Endothelial cell of umbilical vein (primary cell): ENCODE data around the gene NGFR. TPM values are rescaled to one million over a fixed set of nuclear protein-coding genes. Genes with fewer than 3 reads are reported as not detected.

Experiments used
- BruUV-seq: library from RNA; stranded (reverse); fragments of 400-500 nt; replicated peaks from 2 replicates; lab custom pipeline; 2021; lab: Mats Ljungman, UMichigan
- CTCF ChIA-PET: fragments of 300-600, 350-600 bp; sonication (Branson Sonifier 250); formaldehyde crosslinking; loops from one replicate; lab custom pipeline; 2021; ENCODE audit warnings: antibody characterized with exemption, inconsistent platforms; lab: Charles Lee
- POLR2A ChIA-PET: fragments of 300-600, 350-600 bp; sonication (Branson Sonifier 250); formaldehyde crosslinking; loops from one replicate; lab custom pipeline; 2021; ENCODE audit warnings: antibody characterized with exemption, inconsistent platforms; lab: Charles Lee
- DNase-seq: peaks from one replicate; pipeline ENCODE4 v3.0.0-alpha.2; 2011; ENCODE audit warnings: low read depth, low spot score
- FAIRE-seq: peaks from 2 replicates; lab custom pipeline; 2011; peaks lifted over from hg19 to GRCh38; lab: Jason Lieb, UNC
- H2AFZ ChIP-seq: 2 replicates; pipeline ENCODE4 v1.6.0; 2012; ENCODE audit warnings: low read depth, low read length, control low read depth, inconsistent platforms
- H3K27ac ChIP-seq: 2 replicates; pipeline ENCODE4 v1.5.1; 2011; ENCODE audit warnings: low read depth, mild to moderate bottlenecking, control low read depth, low read length, moderate library complexity; ENCODE audit not compliant: insufficient read depth
- H3K27me3 ChIP-seq, 2 experiments: 2 replicates each; pipeline versions ENCODE4 v1.6.0 to v1.6.1; 2011; ENCODE audit warnings: low read length in 2 of 2, mixed read lengths in 1 of 2; ENCODE audit not compliant: control insufficient read depth in 2 of 2, insufficient read depth in 2 of 2
- H3K36me3 ChIP-seq, 2 experiments: 2 replicates in 1 of 2; 3 replicates in 1 of 2; pipeline ENCODE4 v1.5.1; 2011; ENCODE audit warnings: low read length in 2 of 2, mild to moderate bottlenecking in 1 of 2, moderate library complexity in 1 of 2; ENCODE audit not compliant: control insufficient read depth in 2 of 2, insufficient read depth in 2 of 2; ENCODE audit errors: extremely low read depth in 1 of 2
- H3K4me1 ChIP-seq: 3 replicates; pipeline ENCODE4 v1.5.1; 2011; ENCODE audit warnings: mild to moderate bottlenecking, low read length; ENCODE audit not compliant: control insufficient read depth, insufficient read depth; ENCODE audit errors: extremely low read depth
- H3K4me2 ChIP-seq: 2 replicates; pipeline ENCODE4 v1.6.1; 2011; ENCODE audit warnings: low read length, control low read depth, mixed read lengths; ENCODE audit not compliant: insufficient read depth
- H3K4me3 ChIP-seq, 3 experiments: fragments of 200-600 bp in 1 of 3; sonication (generic), shearing (Covaris generic) in 1 of 3; replicated peaks in 1 of 3; 2 replicates each; pipeline ENCODE4 v1.5.1; 2011 to 2016; ENCODE audit warnings: control low read depth in 3 of 3, low read length in 3 of 3, mild to moderate bottlenecking in 2 of 3, inconsistent platforms in 1 of 3, low read depth in 1 of 3, moderate library complexity in 1 of 3; ENCODE audit not compliant: insufficient read depth in 1 of 3
- H3K79me2 ChIP-seq: 2 replicates; pipeline ENCODE4 v1.6.0; 2012; ENCODE audit warnings: low read length, inconsistent platforms; ENCODE audit not compliant: control insufficient read depth, insufficient read depth
- H3K9ac ChIP-seq: replicated peaks from 2 replicates; pipeline ENCODE3; 2011; ENCODE audit warnings: low read length, control low read depth; ENCODE audit not compliant: insufficient read depth; ENCODE audit errors: extremely low read depth
- H3K9me1 ChIP-seq: replicated peaks from 3 replicates; pipeline ENCODE4 v1.6.0; 2011; ENCODE audit warnings: mild to moderate bottlenecking, low read length; ENCODE audit not compliant: control insufficient read depth, insufficient read depth; ENCODE audit errors: extremely low read depth
- H3K9me3 ChIP-seq: replicated peaks from 2 replicates; pipeline ENCODE4 v1.5.1; 2012; ENCODE audit warnings: low read length, inconsistent platforms; ENCODE audit not compliant: control insufficient read depth, insufficient read depth
- H4K20me1 ChIP-seq: replicated peaks from 2 replicates; pipeline ENCODE3; 2011; ENCODE audit warnings: mild to moderate bottlenecking, low read length; ENCODE audit not compliant: control insufficient read depth, insufficient read depth; ENCODE audit errors: extremely low read depth
- CTCF ChIP-seq, 2 donors: IDR thresholded peaks; 1 replicate in 1 of 2; 2 replicates in 1 of 2; pipeline ENCODE4 v1.5.1; 2011; ENCODE audit warnings: low read length in 2 of 2, mild to moderate bottlenecking in 2 of 2, moderate library complexity in 2 of 2, control low read depth in 1 of 2, inconsistent platforms in 1 of 2, low read depth in 1 of 2; ENCODE audit not compliant: insufficient read depth in 1 of 2; ENCODE audit errors: extremely low read depth in 1 of 2
- EZH2 ChIP-seq: IDR thresholded peaks from 2 replicates; pipeline ENCODE4 v1.6.1; 2012; ENCODE audit warnings: borderline replicate concordance, low read depth, mild to moderate bottlenecking, moderate library complexity, low read length, inconsistent platforms; ENCODE audit not compliant: severe bottlenecking
- FOS ChIP-seq: IDR thresholded peaks from 2 replicates; pipeline ENCODE4 v1.6.1; 2011; ENCODE audit warnings: mild to moderate bottlenecking, low read length, moderate library complexity, borderline replicate concordance; ENCODE audit not compliant: insufficient read depth
- GATA2 ChIP-seq: IDR thresholded peaks from 2 replicates; pipeline ENCODE4 v1.7.0; 2011; ENCODE audit warnings: low read depth, mild to moderate bottlenecking, moderate library complexity, mixed read lengths, low read length; ENCODE audit not compliant: insufficient read length, insufficient read depth
- JUN ChIP-seq: IDR thresholded peaks from 2 replicates; pipeline ENCODE4 v1.6.1; 2011; ENCODE audit warnings: borderline replicate concordance, low read depth; ENCODE audit not compliant: insufficient read length, insufficient read depth
- MAX ChIP-seq: IDR thresholded peaks from 2 replicates; pipeline ENCODE4 v1.6.1; 2011; ENCODE audit not compliant: insufficient read depth, insufficient read length
- MYC ChIP-seq: IDR thresholded peaks from one replicate; pipeline ENCODE4 v1.6.1; 2011; ENCODE audit warnings: mild to moderate bottlenecking, low read depth, low read length
- POLR2A ChIP-seq: IDR thresholded peaks from 2 replicates; pipeline ENCODE4 v1.6.1; 2012; ENCODE audit warnings: low read depth, mild to moderate bottlenecking, control low read depth, low read length
- POLR2AphosphoS5 ChIP-seq: IDR thresholded peaks from 2 replicates; pipeline ENCODE4 v1.6.1; 2012; ENCODE audit warnings: low read depth, mild to moderate bottlenecking, control low read depth, low read length, moderate library complexity; ENCODE audit not compliant: insufficient read depth
- dilution Hi-C: fragments of 300-500 bp; cut with MboI; formaldehyde crosslinking; loops from one replicate; pipeline ENCODE4 v1.15.0; 2019; ENCODE audit warnings: low sequenced_read_pairs; ENCODE audit not compliant: extremely low pct_ligation_motif_present
- intact Hi-C: fragments of 100-400 bp; cut with micrococcal nuclease; formaldehyde crosslinking; loops from one replicate; pipeline ENCODE4 v1.10.0; 2022
- polyA plus RNA-seq, 4 experiments: library from polyadenylated mRNA; depleted of rRNA in 3 of 4; stranded (reverse) in 3 of 4; unstranded in 1 of 4; fragments of >200 nt; gene quantifications; 2 replicates each; pipeline versions ENCODE4 v1.2.1 to v1.2.3, GENCODE V29; 2011 to 2012; ENCODE audit warnings: missing spikeins in 1 of 4
- total RNA-seq: library from RNA; stranded (reverse); gene quantifications from 2 replicates; pipeline ENCODE4 v1.2.3, GENCODE V29; 2021

Gene NGFR
- total and polyA plus RNA-seq, 2 donors (not counting 3 experiments of a cell fraction or from before 2014, with no cell fraction given): not detected

GRCh38 chr17:49496867-49497147 is 1.7 kb downstream of the NGFR start:
- H3K79me2 ChIP-seq: no peaks in the 10 kb centered on the region
- no peaks in the 10 kb centered on the region for H3K9me1 ChIP-seq
- POLR2A ChIA-PET: no interaction called here
- intact Hi-C loops: loop anchor here (1.0 kb wide), 1 partner anchor 59 kb away; no protein-coding TSS in a partner anchor
- H4K20me1 ChIP-seq: no peaks in the 10 kb centered on the region
- H3K4me2 ChIP-seq: no peak overlapping the region
- TF ChIP-seq POLR2A (no peak), MAX (no peak), CTCF (IDR thresholded peaks at IDR 0.05; ENCODE audit: extremely low read depth in 1 of 2, insufficient read depth in 1 of 2, low read depth in 1 of 2, low read length in 2 of 2) (no peak), POLR2AphosphoS5 (no peak), MYC (no peak), FOS (no peak), JUN (no peak), GATA2 (no peak), EZH2 (no peak)
- no peak for FAIRE-seq
- H3K4me1 ChIP-seq: peaks cover 10% of the 10 kb centered on the region
- dilution Hi-C loops: no loop called here
- H3K27ac ChIP-seq: no peak overlapping the region
- no peak overlapping the region for H2AFZ ChIP-seq
- H3K4me3 ChIP-seq: no peak overlapping the region
- H3K36me3 ChIP-seq: no peaks in the 10 kb centered on the region
- no TSS peak for BruUV-seq
- CTCF ChIA-PET: interaction anchor here (1.0 to 3.0 kb wide), 20 partner anchors 9 to 86 kb away, joined by 3 to 30 read pairs (median 4); partner anchors contain the start of gene PHB1
- DNase-seq: no peak
- H3K9ac ChIP-seq: no peak overlapping the region
- peaks cover 67 to 70% of the 10 kb centered on the region in 2 experiments for H3K27me3 ChIP-seq
- no peaks in the 10 kb centered on the region for H3K9me3 ChIP-seq
